HG03432 (cell line): ENCODE measurements around the gene CLK1.
"Not testable (repeated sequence)": the region's sequence is repeated elsewhere in the genome, so short reads cannot be mapped to it uniquely, and the experiment has no call there.

Experiments
- ATAC-seq: cut with Tn5 transposase; IDR thresholded peaks from one replicate; pipeline ENCODE4 v1.9.1; 2021; ENCODE audit warnings: mild to moderate bottlenecking, moderate library complexity; ENCODE audit not compliant: unreplicated experiment

Gene CLK1

DNA sequence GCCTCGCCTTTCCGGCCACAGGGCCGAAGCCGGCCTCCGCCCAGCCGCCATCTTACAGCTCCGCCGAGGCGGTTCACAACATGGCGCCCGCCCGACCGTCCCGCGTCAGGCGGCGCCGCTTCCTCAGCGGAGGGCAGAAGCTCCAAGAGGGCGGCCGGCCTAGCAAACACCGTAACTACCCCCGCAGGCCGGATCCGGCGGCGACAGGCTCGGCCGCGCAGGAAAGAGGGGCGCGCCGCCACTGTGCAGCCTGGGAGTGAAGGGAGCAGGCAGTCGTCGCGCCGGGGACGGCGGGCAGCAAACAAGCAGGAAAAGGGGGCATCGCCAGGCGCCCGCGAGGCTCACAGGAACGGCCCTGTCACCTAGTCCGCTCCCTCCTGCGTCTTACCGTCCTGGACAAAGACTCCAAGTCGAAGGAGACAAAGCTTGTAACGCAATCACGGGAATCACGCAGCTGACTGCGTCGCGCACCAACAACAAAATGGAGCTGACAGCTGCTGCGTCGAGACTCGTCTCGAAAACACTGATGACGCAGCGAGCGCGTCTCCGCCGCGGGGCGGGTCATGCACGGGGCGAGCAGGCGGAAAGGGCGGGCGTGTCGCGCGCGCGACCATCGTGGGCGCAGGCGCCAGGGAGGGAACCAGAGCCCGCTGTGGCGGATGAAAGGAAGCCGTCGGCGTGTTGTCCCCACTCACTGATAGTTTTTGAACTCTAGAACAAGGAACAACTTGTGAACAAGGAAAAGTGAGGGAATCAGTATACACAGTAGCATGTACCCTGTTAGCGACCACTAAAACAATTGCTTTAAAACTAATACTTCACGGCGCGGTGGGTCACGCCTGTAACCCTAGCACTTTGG lies at the start of gene CLK1:
CLK1 (minus strand) TSS at position 483 of the 859 bp plus-strand sequence. CDS start 2,796 bp downstream, outside the sequence.
- ATAC-seq, result peak; percentile 89

GRCh38 chr2:200913654-200914053 lies 49.2 kb upstream of the CLK1 start:
- ATAC-seq, result no peak

DNA sequence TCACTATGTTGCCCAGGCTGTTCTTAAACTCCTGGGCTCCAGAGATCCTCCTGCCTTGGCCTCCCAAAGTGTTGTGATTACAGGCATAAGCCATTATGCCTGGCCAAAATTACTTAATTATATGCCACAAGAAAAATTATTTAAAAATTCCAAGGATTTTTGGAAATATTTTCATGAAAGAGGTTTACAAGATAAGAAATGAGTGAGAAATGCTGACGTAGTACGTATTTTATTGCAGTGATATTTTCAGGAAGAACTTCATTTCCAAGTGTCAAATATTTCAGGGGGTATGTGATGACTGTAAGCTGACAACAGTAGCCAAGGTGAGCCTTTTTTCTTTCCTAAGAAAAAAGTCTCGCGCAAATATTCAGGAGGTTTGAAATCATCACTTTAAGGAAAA lies 45.5 kb upstream of the CLK1 start:
- ATAC-seq, result no peak

GRCh38 chr2:200905618-200906296 lies 41.3 kb upstream of the CLK1 start:
- ATAC-seq, result peak; percentile 64

- peak; percentile 98 for ATAC-seq
Observed at GRCh38 chr2:200901459-200902072, 37.1 kb upstream of the CLK1 start.

DNA sequence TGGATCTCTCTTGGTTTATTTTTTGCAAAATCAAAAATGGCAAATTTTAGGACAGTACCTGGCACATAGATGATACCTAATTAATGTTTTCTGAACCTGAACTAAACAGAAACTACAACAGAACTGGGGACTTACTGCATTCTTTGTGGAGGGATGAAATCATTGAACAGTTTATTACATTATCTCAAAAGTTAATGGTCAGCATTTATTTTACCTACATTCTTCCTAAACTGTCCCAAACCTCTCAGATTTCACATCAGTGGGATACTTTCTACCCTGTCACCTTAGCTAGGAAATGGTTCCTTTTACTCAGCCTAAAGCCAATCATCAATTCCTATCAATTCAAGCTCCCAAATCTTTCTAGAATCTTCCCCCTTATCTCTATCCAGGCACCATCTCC lies 35.0 kb upstream of the CLK1 start:
- no peak for ATAC-seq

GRCh38 chr2:200888704-200889625 lies 24.5 kb upstream of the CLK1 start, which contains the start of the genes NIF3L1 and PPIL3:
TSS of gene NIF3L1 (plus strand) at chr2:200889371. CDS start at chr2:200891944, 2,573 bp downstream.
TSS of gene PPIL3 (minus strand) at chr2:200889077. CDS start at chr2:200887615, 1,462 bp downstream.
- ATAC-seq, result peak; percentile 90

- ATAC-seq, result not testable (repeated sequence)
Observed at GRCh38 chr2:200881715-200882249, 17.3 kb upstream of the CLK1 start.

DNA sequence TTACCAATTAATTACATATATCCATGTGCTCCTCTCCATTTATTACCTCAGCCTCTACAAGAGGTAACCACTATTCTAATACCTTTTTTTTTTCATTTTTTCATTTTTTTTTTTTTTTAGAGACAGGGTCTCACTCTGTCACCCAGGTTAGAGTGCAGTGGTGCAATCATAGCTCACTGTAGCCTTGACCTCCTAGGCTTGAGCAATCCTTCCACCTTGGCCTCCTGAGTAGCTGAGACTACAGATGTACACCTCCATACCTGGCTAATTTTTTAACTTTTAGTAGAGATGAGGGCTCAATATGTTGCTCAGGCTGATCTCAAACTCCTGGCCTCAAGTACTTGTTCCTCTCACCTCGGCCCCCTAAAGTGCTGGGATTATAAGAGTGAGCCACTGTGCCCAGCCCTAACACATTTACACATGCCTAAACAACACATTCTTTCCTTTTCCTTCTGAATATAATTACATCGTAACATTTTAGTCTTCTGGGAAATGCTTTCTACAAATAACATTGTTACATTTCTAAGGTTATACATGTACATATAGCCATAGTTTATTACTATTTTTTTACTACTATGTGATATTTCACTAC lies 13.9 kb upstream of the CLK1 start:
- no peak for ATAC-seq

DNA sequence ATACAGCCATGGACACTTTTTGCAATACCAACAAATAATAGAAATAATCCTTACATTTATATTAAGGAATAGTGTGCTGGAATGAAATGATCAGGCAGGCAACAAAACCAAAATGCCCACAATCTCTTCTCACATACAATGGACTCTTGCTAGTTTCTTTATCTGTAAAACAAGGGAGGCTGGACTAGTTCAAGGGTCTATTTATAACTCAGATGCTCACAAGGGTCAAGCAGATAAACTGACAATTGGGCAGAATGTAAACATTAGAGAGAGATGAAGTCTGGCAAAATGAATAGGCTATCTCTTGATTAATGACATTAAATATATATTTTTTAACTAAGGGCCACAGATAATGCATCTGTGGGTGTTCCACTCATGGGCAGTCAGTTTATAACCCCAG lies 13.0 kb upstream of the CLK1 start:
- no peak for ATAC-seq

DNA sequence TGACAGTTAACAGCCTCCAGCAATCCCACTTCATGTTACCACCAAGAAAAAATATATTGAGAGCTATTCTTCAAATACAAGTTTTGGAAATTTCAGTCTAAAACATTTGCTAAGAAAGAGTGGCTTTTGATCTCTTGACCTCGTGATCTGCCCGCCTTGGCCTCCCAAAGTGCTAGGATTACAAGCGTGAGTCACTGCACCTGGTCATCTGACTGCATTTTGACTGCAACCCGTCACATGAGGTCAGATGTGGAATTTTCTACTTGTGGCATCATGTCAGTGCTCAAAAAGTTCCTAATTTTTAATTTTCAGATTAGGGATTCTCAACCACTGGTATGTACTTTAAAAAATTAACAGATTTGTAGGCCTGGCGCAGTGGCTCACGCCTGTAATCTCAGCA lies 9.1 kb upstream of the CLK1 start:
- no peak for ATAC-seq

DNA sequence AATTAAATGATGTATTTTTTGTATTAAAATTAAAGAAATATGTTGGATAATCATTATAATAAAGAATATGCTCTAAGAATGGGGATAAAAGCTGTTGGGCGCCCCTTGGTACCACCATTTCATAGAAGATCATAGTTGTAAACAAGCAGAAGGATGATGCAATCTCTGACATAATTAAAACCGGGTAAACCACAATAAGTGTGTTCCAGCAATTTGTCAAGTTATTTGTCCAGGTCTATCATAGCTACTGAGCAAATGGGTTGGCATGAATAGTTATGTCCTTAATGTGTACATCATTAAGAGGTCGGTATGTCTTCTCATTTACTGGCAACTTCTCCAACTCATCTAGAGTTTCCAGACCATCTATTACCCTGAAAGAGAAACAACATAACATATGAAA lies 6.7 kb upstream of the CLK1 start:
- no peak for ATAC-seq

DNA sequence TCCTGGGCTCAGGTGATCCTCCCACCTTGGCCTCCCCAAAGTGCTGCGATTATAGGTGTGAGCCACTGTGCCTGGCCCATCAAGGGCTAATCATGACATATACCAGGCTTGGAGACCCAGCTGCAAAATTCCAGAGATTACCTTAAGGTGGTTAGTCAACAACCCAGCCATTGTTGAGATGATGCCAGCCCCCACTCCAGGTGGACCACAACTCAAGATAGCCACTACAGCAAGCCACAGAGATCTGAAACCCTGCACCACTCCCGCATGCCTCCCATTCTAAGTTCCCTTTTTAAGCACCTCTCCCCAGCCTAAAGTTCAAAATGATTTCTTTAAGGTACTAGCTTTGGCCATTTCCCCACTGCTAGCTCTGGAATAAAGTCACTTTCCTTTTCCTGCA lies 4.6 kb upstream of the CLK1 start:
- no peak for ATAC-seq

GRCh38 chr2:200863782-200864175 lies 679 bp downstream of the CLK1 start:
- ATAC-seq, result peak; percentile 4

- ATAC-seq, result no peak
Observed at GRCh38 chr2:200862532-200863000, 1.9 kb downstream of the CLK1 start.

DNA sequence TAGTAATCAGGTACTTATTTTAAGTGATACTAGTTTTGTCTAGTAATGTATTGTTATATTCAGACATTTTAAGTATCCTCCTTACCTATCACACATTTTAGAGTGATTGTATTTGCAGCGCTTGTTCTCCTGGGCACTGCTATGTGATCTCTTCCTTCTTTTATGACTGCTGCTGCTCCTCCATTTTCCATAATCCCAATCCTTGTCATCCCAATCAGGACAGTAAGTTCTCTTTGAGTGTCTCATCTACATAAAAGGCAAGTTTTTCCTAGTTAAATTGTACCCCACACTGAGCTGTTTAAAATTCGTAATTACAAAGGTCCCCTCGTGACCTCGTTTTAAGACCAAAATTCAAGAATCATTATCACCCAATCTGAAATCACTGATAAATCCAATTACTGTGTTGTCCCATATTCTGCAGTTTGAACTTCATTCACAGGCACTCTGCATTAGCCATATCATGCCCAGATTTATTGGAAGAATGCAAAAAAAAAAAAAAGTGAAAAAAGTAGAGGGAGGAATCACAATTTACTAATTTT lies 2.8 kb downstream of the CLK1 start:
- no peak for ATAC-seq

GRCh38 chr2:200860092-200860795 lies 4.2 kb downstream of the CLK1 start:
- no peak for ATAC-seq

GRCh38 chr2:200856806-200857205 lies 7.7 kb downstream of the CLK1 start:
- no peak for ATAC-seq

- ATAC-seq, result no peak
Observed at GRCh38 chr2:200852605-200853004, 11.9 kb downstream of the CLK1 start.
